GM12872 (cell line): ENCODE data around the gene MACROD2.

Experiments used
- CTCF ChIP-seq: IDR thresholded peaks from 3 replicates; pipeline ENCODE4 v1.5.1; 2011; ENCODE audit warnings: low read depth, mild to moderate bottlenecking, low read length, moderate library complexity; ENCODE audit not compliant: insufficient read depth

The MACROD2 gene

GRCh38 chr20:15911581-15911980, 1916.3 kb downstream of the MACROD2 start:
- no peak for TF ChIP-seq CTCF

- no peak for TF ChIP-seq CTCF
Observed at GRCh38 chr20:15913391-15914025, 1918.2 kb downstream of the MACROD2 start.

- no peak for TF ChIP-seq CTCF
Observed at GRCh38 chr20:15916623-15917022, 1921.3 kb downstream of the MACROD2 start.

- no peak for TF ChIP-seq CTCF
Observed at GRCh38 chr20:15917283-15917682, 1922.0 kb downstream of the MACROD2 start.

GRCh38 chr20:15918631-15919030, 1923.3 kb downstream of the MACROD2 start:
- no peak for TF ChIP-seq CTCF

- TF ChIP-seq CTCF: no peak
Observed at GRCh38 chr20:15919118-15919517, 1923.8 kb downstream of the MACROD2 start.

GRCh38 chr20:15921930-15922329, 1926.6 kb downstream of the MACROD2 start:
- no peak for TF ChIP-seq CTCF
